HuH-7.5 (cell line): ENCODE results near the gene ARHGEF12.

Experiments
- DNase-seq: peaks from one replicate; pipeline ENCODE4 v3.0.0; 2011; ENCODE audit warnings: low spot score

Gene ARHGEF12

GRCh38 chr11:120386318-120386717, 50.1 kb downstream of the ARHGEF12 start:
- DNase-seq = no peak

- DNase-seq = no peak
These were observed 50.7 kb downstream of the ARHGEF12 start for GRCh38 chr11:120386774-120387371.

GRCh38 chr11:120388261-120388660, 52.0 kb downstream of the ARHGEF12 start:
- no peak for DNase-seq

GRCh38 chr11:120389693-120390584, 53.7 kb downstream of the ARHGEF12 start:
- DNase-seq = no peak

GRCh38 chr11:120390585-120390922, 54.3 kb downstream of the ARHGEF12 start:
- no peak for DNase-seq

GRCh38 chr11:120391292-120391691, 55.1 kb downstream of the ARHGEF12 start:
- no peak for DNase-seq

GRCh38 chr11:120391854-120392253, 55.6 kb downstream of the ARHGEF12 start:
- DNase-seq = no peak

- DNase-seq = no peak
These were observed 56.1 kb downstream of the ARHGEF12 start for GRCh38 chr11:120392314-120392713.

GRCh38 chr11:120392793-120393192, 56.6 kb downstream of the ARHGEF12 start:
- no peak for DNase-seq

- DNase-seq = no peak
These were observed 57.9 kb downstream of the ARHGEF12 start for GRCh38 chr11:120394119-120394518.

- DNase-seq = no peak
These were observed 59.6 kb downstream of the ARHGEF12 start for GRCh38 chr11:120395778-120396177.

GRCh38 chr11:120398132-120398531, 61.9 kb downstream of the ARHGEF12 start:
- DNase-seq = no peak

GRCh38 chr11:120399307-120399706, 63.1 kb downstream of the ARHGEF12 start:
- DNase-seq = no peak

GRCh38 chr11:120400564-120401364, 64.6 kb downstream of the ARHGEF12 start:
- no peak for DNase-seq

GRCh38 chr11:120401506-120401905, 65.3 kb downstream of the ARHGEF12 start:
- DNase-seq = no peak

GRCh38 chr11:120403966-120404365, 67.8 kb downstream of the ARHGEF12 start:
- DNase-seq = no peak

GRCh38 chr11:120404495-120404894, 68.3 kb downstream of the ARHGEF12 start:
- DNase-seq = no peak

GRCh38 chr11:120409655-120410054, 73.4 kb downstream of the ARHGEF12 start:
- DNase-seq = no peak

GRCh38 chr11:120410622-120411380, 74.6 kb downstream of the ARHGEF12 start:
- DNase-seq = no peak

- no peak for DNase-seq
These were observed 77.3 kb downstream of the ARHGEF12 start for GRCh38 chr11:120413480-120413879.

GRCh38 chr11:120420572-120420971, 84.4 kb downstream of the ARHGEF12 start:
- DNase-seq = no peak
